ENCODE measurements around the gene NME2. TPM values are rescaled to one million over a fixed set of nuclear protein-coding genes. Genes with fewer than 3 reads are reported as not detected.

NME2 gene
- total and polyA plus RNA-seq, 2 of the 8 experiments (the other 6 are each of a cell fraction or from before 2014, with no cell fraction given): 827 to 929 TPM

DNA sequence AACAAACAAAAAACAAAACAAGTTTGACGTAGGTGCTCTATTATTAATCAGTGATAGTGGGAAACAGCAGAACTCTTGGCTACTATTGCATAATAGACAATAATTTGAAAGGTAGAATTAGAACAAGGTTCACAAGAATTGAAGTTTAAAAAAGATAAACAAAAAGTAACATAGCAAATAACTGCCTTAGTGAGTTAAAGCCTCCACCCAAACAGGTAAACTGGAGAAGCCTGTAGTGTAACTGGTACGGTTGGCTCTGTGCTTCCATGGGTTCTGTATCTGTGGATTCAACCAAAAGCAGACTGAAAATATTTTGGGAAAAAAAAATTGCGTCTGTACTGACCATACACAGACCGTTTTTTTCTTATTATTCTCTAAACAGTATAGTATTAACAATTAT lies 55.1 kb downstream of the NME2 start (continued):
- TF ChIP-seq MAFK (IDR thresholded peaks at IDR 0.05; ENCODE audit: low read depth, low read length) (no peak), TEAD4 (IDR thresholded peaks at IDR 0.05; ENCODE audit: low read depth, low read length) (no peak), KDM1A (IDR thresholded peaks at IDR 0.05; ENCODE audit: borderline replicate concordance, low read length) (no peak), SIRT6 (IDR thresholded peaks at IDR 0.05; ENCODE audit: low read length) (no peak), SRF (IDR thresholded peaks at IDR 0.05; ENCODE audit: low read depth, low read length) (no peak), CREB1 (IDR thresholded peaks at IDR 0.05) (no peak), CBX5 (IDR thresholded peaks at IDR 0.05; ENCODE audit: low read depth, low read length) (no peak), HDAC2 (IDR thresholded peaks at IDR 0.05; ENCODE audit: borderline replicate concordance in 1 of 2, low read depth in 2 of 2, low read length in 2 of 2) (no peak), ZNF274 (IDR thresholded peaks at IDR 0.05; ENCODE audit: borderline replicate concordance, extremely low read depth, low read length) (no peak), JUND (IDR thresholded peaks at IDR 0.05; ENCODE audit: low read length) (no peak)

Other genes with a start within 250 kb of the NME2 start
- 46.0 and 63.8 TPM in 2 replicates for gene SPAG9, start 45.5 kb upstream of the NME2 start, total RNA-seq (2021; fragmentation: NEBNext Ultra II Directional; extraction: Animal tissue kit (Norgen Biotek cat#: 25700))
- 8.3 and 9.8 TPM in 2 replicates for gene SPAG9, start 45.5 kb upstream of the NME2 start, polyA plus RNA-seq (2011; rRNA removed)
- gene NME1, start 12.9 kb upstream of the NME2 start, total RNA-seq (2021; fragmentation: NEBNext Ultra II Directional; extraction: Animal tissue kit (Norgen Biotek cat#: 25700)): 307 and 310 TPM in 2 replicates
- 306 and 380 TPM in 2 replicates for gene NME1, start 12.9 kb upstream of the NME2 start, polyA plus RNA-seq (2011; rRNA removed)
- 51.4 TPM in 2 replicates for gene MBTD1, start 93.6 kb downstream of the NME2 start, total RNA-seq (2021; fragmentation: NEBNext Ultra II Directional; extraction: Animal tissue kit (Norgen Biotek cat#: 25700))
- 10.9 and 20.3 TPM in 2 replicates for gene MBTD1, start 93.6 kb downstream of the NME2 start, polyA plus RNA-seq (2011; rRNA removed)
- gene UTP18, start 94.1 kb downstream of the NME2 start, total RNA-seq (2021; fragmentation: NEBNext Ultra II Directional; extraction: Animal tissue kit (Norgen Biotek cat#: 25700)): 79.6 and 85.7 TPM in 2 replicates
- 11.3 and 17.9 TPM in 2 replicates for gene UTP18, start 94.1 kb downstream of the NME2 start, polyA plus RNA-seq (2011; rRNA removed)

Measured in H1 (cell line).